ENCODE measurements around the gene HRH1. TPM values are rescaled to one million over a fixed set of nuclear protein-coding genes. Genes with fewer than 3 reads are reported as not detected.

HRH1 gene
- total and polyA plus RNA-seq, 10 of the 15 experiments (the other 5 are each of a cell fraction or from before 2014, with no cell fraction given): not detected

DNA sequence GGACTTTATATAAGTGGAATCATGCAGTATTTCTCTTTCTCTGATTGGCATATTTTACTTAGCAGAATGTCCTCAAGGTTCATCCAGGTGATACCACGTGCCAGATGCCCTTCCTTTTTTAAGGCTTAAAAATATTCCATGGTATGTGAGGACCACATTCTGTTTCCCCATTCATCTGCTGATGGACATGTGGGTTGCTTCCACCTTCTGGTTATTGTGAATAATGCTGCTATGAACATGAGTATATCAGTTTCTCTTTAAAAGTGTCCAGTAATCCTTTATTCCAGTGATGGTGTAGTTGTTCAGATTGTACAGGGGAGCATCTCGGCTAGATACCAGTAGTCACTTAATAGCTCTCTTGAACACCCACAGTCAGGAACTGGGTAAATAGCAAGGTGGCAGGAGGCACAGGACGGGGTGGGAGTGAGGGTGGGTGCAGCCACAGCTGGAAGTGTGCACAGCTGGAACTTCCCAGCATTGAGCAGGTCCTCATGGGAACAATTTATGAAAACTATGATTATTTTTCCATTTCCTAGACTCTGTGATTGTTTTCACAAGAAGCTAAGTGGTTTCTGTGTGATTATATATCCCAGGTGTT lies 67.6 kb downstream of the HRH1 start:
- intact Hi-C loops (cut with micrococcal nuclease; ENCODE audit: unreplicated experiment): no loop called here
- Histone ChIP-seq H3K36me3 (ENCODE audit: control insufficient read depth in 2 of 2, insufficient read depth in 2 of 2, low read length in 1 of 2) (no peaks in the 10 kb centered on the region), H3K4me1 (ENCODE audit: control insufficient read depth, insufficient read depth, low read length) (no peaks in the 10 kb centered on the region), H3K9ac (ENCODE audit: control insufficient read depth, insufficient read depth, low read length) (no peak overlapping the region), H3K4me2 (ENCODE audit: control insufficient read depth, insufficient read depth) (no peak overlapping the region), H3K27ac (ENCODE audit: control insufficient read depth, insufficient read depth) (no peak overlapping the region), H3K27me3 (replicated peaks in 1 of 2; ENCODE audit: control insufficient read depth in 2 of 2, insufficient read depth in 2 of 2, low read length in 1 of 2) (no peaks in the 10 kb centered on the region; a peak in 1 of 4 replicates), H4K20me1 (ENCODE audit: control insufficient read depth, insufficient read depth) (no peaks in the 10 kb centered on the region), H2AFZ (ENCODE audit: control insufficient read depth, low read depth, low read length) (no peak overlapping the region), H3K9me3 (replicated peaks; ENCODE audit: control insufficient read depth, insufficient read depth, low read length) (no peaks in the 10 kb centered on the region), H3K79me2 (ENCODE audit: control insufficient read depth, insufficient read depth, low read length) (no peaks in the 10 kb centered on the region), H3K4me3 (no peak overlapping the region)
- in situ Hi-C loops (cut with MboI): no loop called here
- ChIA-PET CTCF (interaction anchor here (1.2 kb wide), 1 partner anchor 11 kb away, joined by 3 read pairs; no protein-coding TSS in a partner anchor), RAD21 (ENCODE audit: unreplicated experiment) (no interaction called here), SMC1A (ENCODE audit: uncharacterized antibody, unreplicated experiment) (no interaction called here), POLR2A (no interaction called here)
- TF ChIP-seq JUNB (IDR thresholded peaks at IDR 0.05): no peak
- TF ChIP-seq ATF2 (IDR thresholded peaks at IDR 0.05; ENCODE audit: low read length): no peak
- TF ChIP-seq HCFC1 (IDR thresholded peaks at IDR 0.05; ENCODE audit: low read length): no peak
- no peak for TF ChIP-seq IRF5 (IDR thresholded peaks at IDR 0.05; ENCODE audit: borderline replicate concordance)
- no peak for TF ChIP-seq SRF (IDR thresholded peaks at IDR 0.05; ENCODE audit: low read depth in 2 of 2, low read length in 2 of 2)
- no peak for FAIRE-seq
- no TSS peak for BruUV-seq (replicated peaks)
- 2% methylated on average over 3 of the region's 3 CpGs for WGBS (ENCODE audit: insufficient coverage, insufficient replicate concordance, low lambda C conversion rate, missing lambda C conversion rate)
- ATAC-seq: no peak
- no peak for DNase-seq (ENCODE audit: low read depth, low spot score)
